SHP77 treated with DMSO at 0.1 percent for 48 hours (cell line): Measurements from ENCODE around the gene STIM2.

Source experiments
- DNase-seq: peaks from one replicate; lab custom pipeline; 2025; lab: John Stamatoyannopoulos, UW

STIM2 gene

DNA sequence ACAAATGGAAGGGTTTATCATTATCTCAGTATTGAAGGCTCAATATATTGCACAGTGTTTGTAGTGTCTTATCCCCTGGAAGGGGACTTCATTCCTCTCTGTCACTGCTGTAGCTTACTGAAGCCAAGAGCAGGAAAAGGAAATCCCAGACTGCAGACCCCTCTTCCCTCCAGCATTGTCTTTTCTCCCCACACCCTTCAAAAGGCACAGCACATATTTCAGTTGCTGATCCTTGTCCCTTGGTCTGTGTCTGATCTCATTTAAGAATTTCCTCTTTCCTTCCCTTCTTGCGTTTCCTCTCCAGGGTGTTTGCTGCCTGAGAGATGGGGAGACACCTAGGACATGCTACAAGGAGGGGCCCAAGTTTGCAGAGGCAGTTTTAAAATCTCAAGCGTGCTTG, 40.1 kb downstream of the STIM2 start:
- DNase-seq: no peak

- DNase-seq: no peak
Measured at GRCh38 chr4:26905172-26905571, 44.5 kb downstream of the STIM2 start.

- DNase-seq: no peak
Measured at GRCh38 chr4:26907731-26908599, 47.3 kb downstream of the STIM2 start.

DNA sequence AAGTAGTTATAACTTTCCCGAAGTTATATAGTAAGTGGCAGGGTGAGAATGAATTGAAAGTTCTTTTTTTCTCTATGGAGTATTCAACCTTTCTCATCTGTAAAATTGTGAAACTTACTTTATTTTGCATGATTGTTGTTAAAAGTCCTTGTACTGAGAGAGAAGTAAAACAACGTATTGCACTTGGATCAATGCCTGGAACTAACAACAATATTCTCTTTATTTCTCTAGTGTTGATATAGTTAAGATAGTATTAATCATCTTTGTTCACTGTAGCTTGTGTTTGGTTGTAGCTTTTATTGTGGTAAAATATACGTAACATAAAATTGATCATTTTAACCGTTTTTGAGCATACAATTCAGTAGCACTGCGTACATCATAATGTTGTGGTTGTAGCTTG, 48.7 kb downstream of the STIM2 start:
- DNase-seq: no peak

- no peak for DNase-seq
Measured at GRCh38 chr4:26911254-26911653, 50.6 kb downstream of the STIM2 start.

GRCh38 chr4:26912069-26912468, 51.4 kb downstream of the STIM2 start:
- DNase-seq: no peak

DNA sequence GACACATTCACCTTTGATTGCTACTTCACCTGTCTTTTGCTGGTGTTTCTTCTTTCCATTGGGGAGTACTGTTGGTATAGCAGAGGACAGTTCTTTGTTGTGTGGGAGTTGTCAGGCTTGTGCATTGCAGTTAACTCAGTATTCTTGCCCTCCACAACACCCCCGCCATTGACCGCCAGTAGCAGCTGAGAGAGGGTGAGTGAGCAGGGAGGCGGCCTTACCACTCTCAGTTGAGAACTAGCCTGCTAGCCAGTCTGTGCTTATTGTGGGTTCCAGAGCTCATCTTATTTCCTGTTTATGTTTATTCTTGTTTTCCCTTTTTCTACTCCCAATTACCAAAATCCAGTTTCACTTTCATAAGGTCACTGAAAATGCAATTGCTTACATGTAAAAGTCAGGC, 52.2 kb downstream of the STIM2 start:
- DNase-seq: no peak

- no peak for DNase-seq
Measured at GRCh38 chr4:26916195-26916594, 55.6 kb downstream of the STIM2 start.

DNA sequence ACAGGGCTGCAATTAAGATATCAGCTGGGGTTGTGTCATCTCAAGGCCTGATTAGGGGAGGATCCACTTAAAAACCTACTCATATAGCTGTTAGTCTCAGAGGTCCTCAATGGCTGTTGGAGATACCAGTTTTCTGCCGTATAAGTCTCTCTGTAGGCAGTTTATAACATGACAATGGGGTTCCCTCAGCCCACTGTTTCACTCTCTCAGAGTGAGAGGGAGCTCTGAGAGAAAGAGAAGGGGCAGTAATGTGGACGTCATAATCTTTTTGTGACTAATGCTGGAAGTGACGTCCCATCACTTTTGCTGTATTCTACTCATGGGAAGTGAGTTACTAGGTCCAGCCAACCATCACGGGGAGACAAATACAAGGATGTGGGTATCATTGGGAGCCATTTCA, 70.3 kb downstream of the STIM2 start:
- no peak for DNase-seq

GRCh38 chr4:26931451-26931850, 70.8 kb downstream of the STIM2 start:
- DNase-seq: no peak

- no peak for DNase-seq
Measured at GRCh38 chr4:26931966-26932365, 71.3 kb downstream of the STIM2 start.

GRCh38 chr4:26935397-26935796, 74.8 kb downstream of the STIM2 start:
- no peak for DNase-seq

GRCh38 chr4:26936284-26937065, 75.8 kb downstream of the STIM2 start:
- DNase-seq: no peak

DNA sequence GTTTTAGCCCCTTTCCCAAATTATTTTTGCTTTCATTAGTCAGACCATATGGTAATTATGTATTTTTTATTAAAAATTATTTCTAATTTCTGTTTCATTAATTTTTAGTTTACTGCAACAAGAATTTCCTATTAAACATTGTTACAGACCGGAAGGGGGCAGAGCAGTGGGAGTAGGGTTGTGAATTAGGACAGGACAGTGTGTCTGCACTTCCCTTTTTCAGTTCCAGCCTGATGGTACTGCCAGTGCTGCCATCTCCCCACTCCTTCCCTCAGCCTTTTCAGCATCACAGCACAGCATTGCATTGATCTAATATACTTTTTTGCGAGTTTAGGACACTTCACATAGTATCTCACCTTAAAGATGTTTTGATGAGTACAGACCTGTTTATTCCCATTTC, 76.5 kb downstream of the STIM2 start:
- no peak for DNase-seq

DNA sequence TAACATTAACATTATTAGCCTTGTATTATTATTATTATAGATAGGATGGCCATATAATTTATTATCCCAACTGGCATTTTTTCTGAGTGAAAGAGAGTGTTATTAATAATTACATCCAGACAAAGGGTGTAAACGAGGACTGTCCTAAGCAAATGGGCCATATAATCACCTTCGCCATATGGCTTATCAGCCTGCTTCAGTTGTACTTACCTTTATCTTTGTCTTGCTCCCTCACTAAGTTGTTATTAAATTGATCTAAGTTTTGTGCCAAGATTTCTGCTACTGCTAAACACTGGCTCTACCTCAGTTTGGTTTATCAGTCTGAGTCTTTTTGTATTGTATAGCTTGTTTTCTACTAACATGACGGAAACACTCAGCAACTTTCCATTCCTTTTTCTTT, 76.9 kb downstream of the STIM2 start:
- DNase-seq: no peak

DNA sequence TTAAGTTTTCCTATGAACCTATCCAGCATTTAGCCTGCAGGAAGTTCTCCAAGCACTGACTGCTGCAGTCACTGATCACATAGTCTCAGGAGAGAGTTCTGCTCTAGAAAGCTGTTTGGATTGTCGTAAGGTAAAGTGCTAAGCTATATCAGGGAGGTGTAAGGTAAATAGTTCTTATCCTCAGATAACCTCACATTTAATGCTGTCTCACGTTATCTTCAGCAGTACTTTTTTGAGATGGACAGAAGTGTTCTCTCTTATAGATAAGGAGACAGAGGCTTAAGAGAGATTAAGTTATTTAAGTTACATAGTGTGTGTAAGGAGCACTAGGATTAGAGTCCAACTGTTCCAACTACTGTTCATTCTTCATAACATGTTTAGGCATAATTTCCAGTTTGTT, 77.9 kb downstream of the STIM2 start:
- no peak for DNase-seq

GRCh38 chr4:26941951-26942350, 81.3 kb downstream of the STIM2 start:
- DNase-seq: no peak

DNA sequence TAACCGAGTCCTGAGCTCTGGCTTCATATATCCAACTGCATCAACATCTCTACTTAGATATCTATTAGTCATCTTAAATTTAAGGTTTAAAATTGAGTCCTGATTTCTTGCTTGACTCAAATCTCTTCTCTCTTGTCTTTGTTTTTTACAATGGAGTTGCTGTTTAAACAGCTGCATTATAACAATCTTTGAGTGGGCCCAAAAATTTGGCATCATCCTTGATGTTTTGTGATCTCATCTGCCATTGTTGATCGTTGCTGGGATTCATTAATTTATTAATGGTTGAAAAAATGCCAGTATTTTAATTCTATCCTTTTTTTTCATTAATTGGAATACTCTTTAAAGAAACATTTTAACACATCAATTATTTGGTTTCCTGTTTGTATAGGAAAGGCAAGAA, 82.2 kb downstream of the STIM2 start:
- no peak for DNase-seq

- DNase-seq: no peak
Measured at GRCh38 chr4:26943391-26943790, 82.8 kb downstream of the STIM2 start.

DNA sequence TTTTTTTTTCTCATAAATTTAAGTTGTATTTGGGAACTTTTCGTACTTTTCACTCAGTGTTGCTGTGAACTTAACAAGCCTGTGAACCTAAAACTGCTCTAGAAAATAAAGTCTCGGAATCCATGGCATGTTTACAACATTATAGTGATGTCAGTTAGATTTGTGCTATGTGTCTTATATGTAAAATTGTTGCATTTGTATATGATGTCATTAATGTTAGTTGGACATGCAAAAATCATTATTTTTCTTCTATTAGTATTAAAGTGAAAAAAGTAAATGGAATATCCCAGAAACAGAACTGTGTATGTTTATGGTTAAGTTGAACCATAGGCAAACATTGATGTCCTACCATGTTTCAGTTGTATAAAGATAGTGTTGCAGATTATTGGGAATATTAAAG, 85.2 kb downstream of the STIM2 start:
- DNase-seq: no peak

DNA sequence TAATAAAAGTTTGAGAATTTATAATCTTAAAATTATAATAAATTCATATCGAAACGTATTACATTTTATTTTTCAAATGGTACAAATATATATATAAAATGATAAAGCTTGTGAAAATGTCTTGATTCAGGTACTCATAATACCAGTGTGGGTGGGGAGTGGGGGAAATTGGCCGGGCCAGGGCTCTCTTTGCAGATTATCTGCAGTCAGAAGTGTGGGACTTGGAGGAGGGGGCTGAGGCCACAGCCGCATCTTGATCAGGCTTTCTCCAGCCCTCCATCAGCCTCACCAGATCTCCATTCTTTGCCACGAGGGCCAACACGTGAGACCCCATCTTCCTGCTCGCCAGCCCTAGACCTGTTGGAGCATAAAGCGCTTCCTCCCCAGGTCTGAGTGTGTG, 86.7 kb downstream of the STIM2 start:
- no peak for DNase-seq

- DNase-seq: no peak
Measured at GRCh38 chr4:26950446-26950845, 89.8 kb downstream of the STIM2 start.

GRCh38 chr4:26952891-26953290, 92.2 kb downstream of the STIM2 start:
- no peak for DNase-seq
